Gastroesophageal sphincter (tissue), 3 donors: ENCODE results near the gene LINS1.

ENCODE experiments used
- POLR2A ChIP-seq, 2 donors: fragments of 450-650 bp; IDR thresholded peaks; one replicate each; pipeline ENCODE4 v1.6.1; 2017; ENCODE audit warnings: antibody characterized with exemption in 2 of 2, mild to moderate bottlenecking in 2 of 2, moderate library complexity in 1 of 2
- POLR2AphosphoS5 ChIP-seq: sonication (generic); formaldehyde crosslinking; IDR thresholded peaks from one replicate; pipeline ENCODE4 v1.6.1; 2017; ENCODE audit warnings: antibody characterized with exemption
- TF ChIP-seq, protein P1 (sequence below), 4 experiments: fragments of 200-600 bp in 2 of 4; fragments of 450-650 bp in 2 of 4; sonication (generic) in 1 of 4; IDR thresholded peaks; one replicate each; pipeline ENCODE4 v1.5.1; 2017 to 2019; ENCODE audit warnings: antibody characterized with exemption in 4 of 4, mild to moderate bottlenecking in 2 of 4, moderate library complexity in 2 of 4

DNA sequence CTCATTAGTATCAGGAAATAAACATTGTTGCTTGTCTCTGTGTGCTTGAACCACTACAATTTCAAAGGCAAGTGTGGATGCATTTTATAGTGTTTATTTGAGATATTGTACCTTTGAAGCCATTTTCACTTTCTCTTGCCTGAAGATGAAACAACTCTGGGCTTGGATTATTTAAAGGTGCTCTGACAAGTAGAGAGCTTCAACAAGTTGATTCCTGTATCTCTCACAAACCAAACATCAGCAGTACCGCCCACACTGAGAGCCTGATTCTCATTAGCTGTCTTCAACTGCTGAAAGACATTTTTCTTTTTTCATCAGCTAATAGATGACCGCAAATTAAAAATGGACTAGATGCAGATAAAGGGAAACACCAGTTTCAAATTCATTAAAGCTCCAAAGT, 72.4 kb downstream of the LINS1 start:
- TF ChIP-seq, protein P1, sequence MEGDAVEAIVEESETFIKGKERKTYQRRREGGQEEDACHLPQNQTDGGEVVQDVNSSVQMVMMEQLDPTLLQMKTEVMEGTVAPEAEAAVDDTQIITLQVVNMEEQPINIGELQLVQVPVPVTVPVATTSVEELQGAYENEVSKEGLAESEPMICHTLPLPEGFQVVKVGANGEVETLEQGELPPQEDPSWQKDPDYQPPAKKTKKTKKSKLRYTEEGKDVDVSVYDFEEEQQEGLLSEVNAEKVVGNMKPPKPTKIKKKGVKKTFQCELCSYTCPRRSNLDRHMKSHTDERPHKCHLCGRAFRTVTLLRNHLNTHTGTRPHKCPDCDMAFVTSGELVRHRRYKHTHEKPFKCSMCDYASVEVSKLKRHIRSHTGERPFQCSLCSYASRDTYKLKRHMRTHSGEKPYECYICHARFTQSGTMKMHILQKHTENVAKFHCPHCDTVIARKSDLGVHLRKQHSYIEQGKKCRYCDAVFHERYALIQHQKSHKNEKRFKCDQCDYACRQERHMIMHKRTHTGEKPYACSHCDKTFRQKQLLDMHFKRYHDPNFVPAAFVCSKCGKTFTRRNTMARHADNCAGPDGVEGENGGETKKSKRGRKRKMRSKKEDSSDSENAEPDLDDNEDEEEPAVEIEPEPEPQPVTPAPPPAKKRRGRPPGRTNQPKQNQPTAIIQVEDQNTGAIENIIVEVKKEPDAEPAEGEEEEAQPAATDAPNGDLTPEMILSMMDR (IDR thresholded peaks at IDR 0.05): no peak
- TF ChIP-seq POLR2A (IDR thresholded peaks at IDR 0.05) (no peak), POLR2AphosphoS5 (no peak)
